HEK293T (cell line): ENCODE measurements around the gene CYP26A1.

Source experiments
- CTCF ChIA-PET: fragments of 350-600 bp; formaldehyde crosslinking; extraction: SDS; loops from one replicate; lab custom pipeline; 2021; ENCODE audit warnings: antibody characterized with exemption, inconsistent platforms; lab: Yijun Ruan, JAX
- POLR2A ChIA-PET: fragments of 350-600 bp; formaldehyde crosslinking; extraction: SDS; loops from one replicate; lab custom pipeline; 2020; ENCODE audit warnings: antibody characterized with exemption, inconsistent platforms; lab: Yijun Ruan, JAX
- DNase-seq: peaks from one replicate; pipeline ENCODE4 v3.0.0; 2012; ENCODE audit warnings: mixed read lengths; ENCODE audit errors: extremely low spot score
- ARNT ChIP-seq: fragments of 450-650 bp; IDR thresholded peaks from 2 replicates; pipeline ENCODE4 v1.6.1; 2017; ENCODE audit warnings: mild to moderate bottlenecking
- BHLHE40 ChIP-seq: fragments of 450-650 bp; IDR thresholded peaks from 2 replicates; pipeline ENCODE4 v1.6.1; 2016; ENCODE audit warnings: mild to moderate bottlenecking, moderate library complexity, borderline replicate concordance
- CTBP1 ChIP-seq: fragments of 450-650 bp; IDR thresholded peaks from 2 replicates; pipeline ENCODE4 v1.6.1; 2016; ENCODE audit warnings: borderline replicate concordance
- ELF4 ChIP-seq: fragments of 450-650 bp; IDR thresholded peaks from 2 replicates; pipeline ENCODE4 v1.6.1; 2017; ENCODE audit warnings: antibody characterized with exemption
- FOXA1 ChIP-seq: fragments of 450-650 bp; IDR thresholded peaks from 2 replicates; pipeline ENCODE4 v1.6.1; 2016; ENCODE audit warnings: mild to moderate bottlenecking
- FOXK2 ChIP-seq: fragments of 450-650 bp; IDR thresholded peaks from 2 replicates; pipeline ENCODE4 v1.6.1; 2016; ENCODE audit warnings: mild to moderate bottlenecking
- FOXM1 ChIP-seq: fragments of 450-650 bp; IDR thresholded peaks from 2 replicates; pipeline ENCODE4 v1.6.1; 2017; ENCODE audit warnings: mild to moderate bottlenecking, borderline replicate concordance
- HDGF ChIP-seq: fragments of 450-650 bp; IDR thresholded peaks from 2 replicates; pipeline ENCODE4 v1.6.1; 2017; ENCODE audit warnings: antibody characterized with exemption, borderline replicate concordance
- L3MBTL2 ChIP-seq: fragments of 450-650 bp; conservative IDR thresholded peaks from 2 replicates; pipeline ENCODE4 v1.6.1; 2016; ENCODE audit warnings: mild to moderate bottlenecking
- LEF1 ChIP-seq: fragments of 450-650 bp; IDR thresholded peaks from 2 replicates; pipeline ENCODE4 v1.6.1; 2017; ENCODE audit warnings: mild to moderate bottlenecking, borderline replicate concordance
- NFRKB ChIP-seq: fragments of 450-650 bp; IDR thresholded peaks from 2 replicates; pipeline ENCODE4 v1.6.1; 2016; ENCODE audit warnings: mild to moderate bottlenecking, moderate library complexity
- PKNOX1 ChIP-seq: fragments of 450-650 bp; IDR thresholded peaks from 2 replicates; pipeline ENCODE4 v1.6.1; 2016
- SP1 ChIP-seq: fragments of 450-650 bp; IDR thresholded peaks from 2 replicates; pipeline ENCODE4 v1.6.1; 2017
- SUZ12 ChIP-seq: fragments of 450-650 bp; IDR thresholded peaks from 2 replicates; pipeline ENCODE4 v1.6.1; 2016; ENCODE audit warnings: mild to moderate bottlenecking
- TARDBP ChIP-seq: fragments of 450-650 bp; IDR thresholded peaks from 2 replicates; pipeline ENCODE4 v1.6.1; 2016
- ZNF384 ChIP-seq: fragments of 450-650 bp; IDR thresholded peaks from 2 replicates; pipeline ENCODE4 v1.6.1; 2016

Gene CYP26A1

GRCh38 chr10:93032105-93032808 lies 41.4 kb upstream of the CYP26A1 start:
- CTCF ChIA-PET = no interaction called here
- DNase-seq = no peak
- POLR2A ChIA-PET = no interaction called here
- TF ChIP-seq FOXK2 = no peak
- no peak for TF ChIP-seq ELF4
- TF ChIP-seq HDGF = no peak
- no peak for TF ChIP-seq FOXM1
- no peak for TF ChIP-seq ZNF384
- TF ChIP-seq SUZ12 = no peak
- no peak for TF ChIP-seq L3MBTL2
- TF ChIP-seq TARDBP = no peak
- no peak for TF ChIP-seq NFRKB
- no peak for TF ChIP-seq LEF1
- TF ChIP-seq BHLHE40 = no peak
- no peak for TF ChIP-seq CTBP1
- TF ChIP-seq SP1 = no peak
- TF ChIP-seq ARNT = no peak
- TF ChIP-seq PKNOX1 = no peak
- TF ChIP-seq FOXA1 = no peak

GRCh38 chr10:93032809-93033137 lies 40.9 kb upstream of the CYP26A1 start:
- CTCF ChIA-PET = no interaction called here
- DNase-seq = no peak
- TF ChIP-seq HDGF (no peak), PKNOX1 (no peak), FOXK2 (no peak), FOXA1 (no peak), CTBP1 (no peak), ZNF384 (no peak), ARNT (no peak), LEF1 (no peak), TARDBP (no peak), ELF4 (no peak), BHLHE40 (no peak)
- POLR2A ChIA-PET = no interaction called here

GRCh38 chr10:93034426-93034825 lies 39.3 kb upstream of the CYP26A1 start:
- POLR2A ChIA-PET = no interaction called here
- CTCF ChIA-PET = interaction anchor here (0.6 kb wide), 2 partner anchors 22 to 659 kb away, joined by 3 read pairs; no protein-coding TSS in a partner anchor
- no peak for DNase-seq
- TF ChIP-seq NFRKB (no peak), SP1 (no peak)

GRCh38 chr10:93039110-93039509 lies 34.6 kb upstream of the CYP26A1 start:
- CTCF ChIA-PET = no interaction called here
- POLR2A ChIA-PET = no interaction called here
- TF ChIP-seq TARDBP (no peak), NFRKB (no peak), SP1 (no peak), PKNOX1 (no peak), SUZ12 (no peak), ELF4 (no peak), L3MBTL2 (no peak), HDGF (no peak), FOXM1 (no peak), FOXK2 (no peak), BHLHE40 (no peak), ZNF384 (no peak), LEF1 (no peak), FOXA1 (no peak)
- no peak for DNase-seq

GRCh38 chr10:93039721-93040120 lies 34.0 kb upstream of the CYP26A1 start:
- DNase-seq = no peak
- TF ChIP-seq TARDBP = no peak
- no peak for TF ChIP-seq ZNF384
- TF ChIP-seq FOXA1 = no peak
- no peak for TF ChIP-seq CTBP1
- no peak for TF ChIP-seq NFRKB
- no peak for TF ChIP-seq BHLHE40
- TF ChIP-seq HDGF = no peak
- CTCF ChIA-PET = no interaction called here
- POLR2A ChIA-PET = no interaction called here

GRCh38 chr10:93054486-93054885 lies 19.2 kb upstream of the CYP26A1 start:
- no peak for DNase-seq
- TF ChIP-seq FOXK2 = no peak
- no peak for TF ChIP-seq ZNF384
- TF ChIP-seq L3MBTL2 = no peak
- no peak for TF ChIP-seq PKNOX1
- no peak for TF ChIP-seq NFRKB
- TF ChIP-seq LEF1 = no peak
- TF ChIP-seq CTBP1 = no peak
- TF ChIP-seq HDGF = no peak
- no peak for TF ChIP-seq FOXA1
- TF ChIP-seq ARNT = no peak
- TF ChIP-seq TARDBP = no peak
- TF ChIP-seq BHLHE40 = no peak
- ChIA-PET CTCF (no interaction called here), POLR2A (no interaction called here)
